Activated CD4-positive, CD25-positive, alpha-beta regulatory T cell treated with anti-CD3 and anti-CD28 coated beads, Interleukin-2, amount 50 U/mL, for 16 hours (primary cell): ENCODE measurements around the gene SLC25A28.

Experiments
- DNase-seq: peaks from one replicate; pipeline ENCODE4 v3.0.0-alpha.2; 2020; ENCODE audit warnings: low read depth, low spot score

SLC25A28 gene

DNA sequence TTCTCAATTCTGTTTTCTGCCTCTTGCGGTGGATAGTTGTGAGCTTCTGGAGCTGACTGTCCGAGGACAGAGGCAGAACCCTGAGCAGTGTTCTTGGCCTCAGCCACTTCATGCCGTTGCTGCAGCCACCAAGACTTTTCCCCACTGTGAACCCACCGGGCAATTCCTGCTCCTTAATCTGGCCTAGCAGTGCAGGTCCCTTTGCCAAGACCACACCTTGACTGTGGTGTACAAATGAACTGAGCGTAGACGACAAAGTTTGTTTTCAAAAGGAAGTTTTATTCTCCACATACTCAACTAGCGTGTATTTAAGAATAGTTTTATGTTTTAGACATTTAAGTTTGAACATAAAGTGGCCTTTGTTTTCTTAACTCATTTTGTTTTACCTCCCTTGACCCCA, 29.4 kb downstream of the SLC25A28 start:
- no peak for DNase-seq

DNA sequence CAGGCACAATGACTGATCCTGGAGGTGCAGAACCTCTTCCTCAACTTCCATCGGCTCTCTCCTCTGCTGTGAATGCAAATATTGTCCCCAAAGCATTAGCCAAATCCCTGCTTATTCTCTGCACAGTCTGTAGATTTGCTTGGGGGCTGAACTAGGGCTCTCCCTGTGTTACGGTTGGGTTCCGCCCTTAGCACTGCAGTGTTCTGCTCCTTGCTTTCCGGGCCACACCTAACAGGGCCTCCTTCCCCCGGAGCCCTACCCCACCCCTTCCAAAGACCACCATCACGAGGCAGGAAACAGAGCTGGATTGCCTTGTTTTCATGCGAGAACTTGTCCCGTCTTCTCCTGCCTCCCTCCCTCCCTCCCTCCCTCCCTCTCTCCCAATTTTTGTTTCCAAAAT, 36.6 kb downstream of the SLC25A28 start:
- DNase-seq = no peak

DNA sequence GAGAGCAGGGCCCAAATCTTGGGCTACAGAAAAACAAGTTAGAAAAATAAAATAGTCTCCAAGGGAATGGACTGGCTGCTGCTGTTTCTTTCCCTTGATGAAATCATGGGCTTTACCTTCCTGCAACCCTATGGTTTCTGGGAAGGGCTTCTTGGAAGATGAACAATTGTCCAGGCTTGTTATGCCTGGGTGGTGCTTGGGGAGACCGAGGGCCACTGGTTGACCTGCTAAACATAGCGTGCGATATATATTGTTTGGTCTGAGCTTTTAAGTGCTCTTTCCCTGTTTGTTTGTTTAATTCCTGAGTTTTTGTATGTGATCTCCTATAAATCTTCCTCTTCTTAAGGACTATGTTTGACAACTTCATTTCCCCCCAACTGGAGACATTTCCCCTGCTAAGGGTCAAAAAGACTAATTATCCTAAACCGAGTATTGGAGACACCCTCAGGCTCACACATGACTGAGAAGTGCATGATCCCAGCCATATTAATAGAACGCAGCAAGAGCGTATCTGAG, 37.9 kb downstream of the SLC25A28 start:
- DNase-seq = no peak

DNA sequence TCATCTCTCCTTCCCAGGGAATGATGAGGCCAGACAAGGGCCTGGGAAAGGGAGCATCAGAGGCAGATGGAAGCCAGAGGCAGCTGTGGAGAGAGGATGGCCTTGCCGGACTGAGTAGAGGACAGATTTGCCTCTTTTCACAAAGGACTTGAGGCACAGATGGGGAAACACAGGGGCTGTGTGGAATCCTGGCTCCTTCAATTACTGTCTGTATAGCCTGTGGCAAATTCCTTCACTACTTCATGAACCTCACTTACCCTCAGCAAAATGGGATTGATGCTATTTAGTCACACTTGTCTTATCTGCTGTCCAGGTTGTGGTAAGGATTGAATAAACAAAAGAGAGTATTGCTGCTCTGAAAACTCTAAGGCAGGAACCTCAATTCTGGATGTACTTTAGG, 40.3 kb downstream of the SLC25A28 start:
- no peak for DNase-seq

DNA sequence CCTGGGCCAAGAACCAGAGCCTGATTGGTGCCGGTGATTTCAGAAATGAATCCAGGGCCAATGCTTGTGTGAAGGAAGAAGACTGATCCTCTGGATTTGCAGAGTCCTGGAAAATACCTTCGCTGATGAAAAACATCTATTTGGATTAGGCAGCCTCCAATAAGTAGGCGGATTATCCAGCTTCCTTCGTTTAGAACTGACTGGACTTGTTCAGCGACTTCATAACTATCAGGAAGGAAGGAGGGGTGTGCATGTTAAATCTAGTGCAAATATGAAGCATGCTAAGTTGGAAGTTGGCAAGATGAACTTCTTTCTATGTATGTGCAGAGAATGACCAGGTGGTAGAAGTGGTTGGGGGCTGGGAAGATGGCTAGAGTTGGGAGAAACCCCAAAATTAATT, 46.4 kb downstream of the SLC25A28 start:
- DNase-seq = no peak

DNA sequence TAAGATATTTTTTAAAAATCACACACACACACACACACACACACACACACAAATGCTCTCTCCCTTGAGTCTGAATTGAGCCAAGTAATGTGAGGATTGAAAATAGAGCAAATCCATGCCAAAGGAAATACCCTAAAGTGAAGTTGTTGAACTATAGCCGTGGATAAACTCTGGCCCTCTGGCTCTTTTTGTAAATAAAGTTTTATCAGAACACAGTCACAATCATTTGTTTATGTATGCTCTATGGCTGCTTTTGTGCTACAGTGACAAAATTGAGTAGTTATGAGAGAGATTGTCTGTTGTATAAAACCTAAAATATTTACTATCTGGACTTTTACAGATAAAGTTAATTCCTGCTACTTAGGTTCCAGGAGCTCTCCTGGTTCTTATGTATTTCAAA, 48.4 kb downstream of the SLC25A28 start:
- DNase-seq = no peak

DNA sequence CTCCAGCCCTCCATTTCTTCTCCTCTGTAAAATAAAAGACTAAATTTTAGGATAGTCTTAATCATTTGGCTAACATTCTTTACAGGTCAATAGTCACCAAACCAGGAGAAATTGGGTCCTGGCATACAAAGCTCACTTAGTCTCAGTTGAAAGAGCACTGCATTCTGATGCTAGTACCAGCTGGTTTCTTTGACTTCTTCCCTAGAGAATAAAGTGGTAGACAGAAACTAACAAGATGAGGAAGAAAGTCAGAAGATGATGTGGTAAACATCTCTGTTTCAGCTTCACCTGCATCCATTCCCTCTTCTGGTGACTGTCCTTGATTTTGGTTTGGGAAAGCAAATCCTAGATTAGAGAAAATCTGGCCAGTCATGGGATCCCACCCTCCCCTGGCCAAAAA, 50.3 kb downstream of the SLC25A28 start:
- DNase-seq = no peak

DNA sequence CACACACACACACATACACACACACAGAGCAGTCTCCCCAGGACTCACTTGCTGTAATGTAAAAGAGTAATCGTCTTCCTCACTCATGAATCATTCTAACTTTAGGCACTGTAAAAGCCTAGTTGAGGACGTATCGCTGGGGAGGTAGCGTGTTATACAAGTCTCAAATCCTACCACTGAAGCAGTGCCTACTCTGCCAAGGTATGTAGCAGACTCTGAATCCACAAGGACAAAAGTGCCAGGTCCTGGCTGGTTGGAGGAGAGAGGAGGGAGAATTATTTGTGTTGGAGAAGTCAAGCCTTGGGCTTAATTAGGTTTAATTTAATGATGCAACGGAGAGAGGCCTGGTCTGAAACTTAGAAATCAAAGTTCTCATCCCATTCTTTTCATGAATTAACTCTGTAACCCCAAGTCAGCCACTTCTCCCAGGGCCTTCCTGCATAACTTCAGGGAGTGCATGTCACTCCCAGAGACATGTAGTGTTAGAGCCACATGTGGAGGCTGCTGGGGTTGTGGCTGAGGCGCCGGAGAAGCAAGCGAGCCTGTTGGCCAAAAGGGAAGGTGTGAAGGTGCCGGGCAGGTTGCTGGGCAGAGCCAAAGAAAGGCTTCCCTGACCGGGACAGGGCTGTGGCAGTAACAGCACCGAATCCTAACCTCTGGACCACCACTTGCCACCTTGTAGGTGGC, 50.8 kb downstream of the SLC25A28 start:
- DNase-seq = no peak

DNA sequence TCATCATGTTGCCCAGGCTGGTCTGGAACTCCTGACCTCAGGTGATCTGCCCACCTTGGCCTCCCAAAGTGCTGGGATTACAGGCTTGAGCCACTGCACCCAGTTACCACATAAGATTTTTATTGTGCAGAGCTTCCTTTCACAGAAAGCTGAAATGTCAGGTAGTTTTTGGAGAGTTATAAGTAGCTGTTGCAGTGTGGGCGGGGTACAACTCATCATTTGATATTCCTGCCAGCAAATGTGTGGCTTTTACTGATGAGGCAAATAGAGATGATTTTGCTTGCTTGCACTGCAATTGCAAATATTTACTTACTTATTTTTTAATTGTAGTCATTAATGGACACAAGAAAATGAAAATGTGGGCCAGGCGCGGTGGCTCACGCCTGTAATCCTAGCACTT, 55.1 kb downstream of the SLC25A28 start:
- DNase-seq = no peak

DNA sequence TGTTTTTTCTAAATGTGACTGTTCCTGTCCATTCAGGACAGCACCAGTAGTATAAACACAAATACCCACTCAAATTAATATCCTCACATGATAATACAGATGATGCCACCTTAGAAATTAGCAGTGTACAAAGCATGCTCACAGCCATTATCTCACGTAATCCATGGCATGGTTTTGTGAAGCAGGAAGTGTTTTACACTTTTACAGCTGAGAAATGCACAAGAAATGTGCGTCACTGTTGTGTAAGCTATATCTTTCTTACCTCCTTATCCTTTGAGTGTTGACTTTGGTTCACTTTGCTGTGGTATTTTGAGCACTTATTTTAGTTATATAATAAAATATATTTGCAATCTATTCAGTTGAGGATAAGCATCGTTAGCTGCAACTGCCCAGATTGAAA, 55.9 kb downstream of the SLC25A28 start:
- no peak for DNase-seq

DNA sequence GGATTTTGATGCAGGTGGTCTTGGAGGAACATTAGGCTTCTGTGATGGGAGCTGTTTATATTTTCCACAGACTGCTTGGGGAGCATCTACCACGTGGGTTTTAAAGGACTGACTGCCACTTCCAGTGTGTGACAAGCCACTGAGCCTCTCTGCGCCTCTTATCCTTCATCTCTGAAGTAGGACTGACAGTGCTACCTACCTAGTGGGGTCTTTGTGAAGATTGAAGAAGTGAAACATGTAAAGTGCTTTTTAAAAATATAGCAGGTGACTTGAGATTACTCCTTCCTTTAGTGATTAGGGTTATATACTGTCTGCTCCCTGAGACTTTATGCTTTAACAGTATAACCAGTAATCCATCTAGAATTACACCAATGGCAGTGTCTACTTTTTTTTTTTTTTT, 57.6 kb downstream of the SLC25A28 start:
- no peak for DNase-seq
